COLO668 (cell line): ENCODE measurements around the gene KHDC1L.
A peak's percentile ranks its signal among the peaks of the same experiment; 100 is the strongest.
"Not testable (repeated sequence)": the region's sequence is repeated elsewhere in the genome, so short reads cannot be mapped to it uniquely, and the experiment has no call there.

Source experiments
- DNase-seq: peaks from one replicate; lab custom pipeline; 2025; ENCODE audit not compliant: unreplicated experiment; lab: John Stamatoyannopoulos, UW

The KHDC1L gene

DNA sequence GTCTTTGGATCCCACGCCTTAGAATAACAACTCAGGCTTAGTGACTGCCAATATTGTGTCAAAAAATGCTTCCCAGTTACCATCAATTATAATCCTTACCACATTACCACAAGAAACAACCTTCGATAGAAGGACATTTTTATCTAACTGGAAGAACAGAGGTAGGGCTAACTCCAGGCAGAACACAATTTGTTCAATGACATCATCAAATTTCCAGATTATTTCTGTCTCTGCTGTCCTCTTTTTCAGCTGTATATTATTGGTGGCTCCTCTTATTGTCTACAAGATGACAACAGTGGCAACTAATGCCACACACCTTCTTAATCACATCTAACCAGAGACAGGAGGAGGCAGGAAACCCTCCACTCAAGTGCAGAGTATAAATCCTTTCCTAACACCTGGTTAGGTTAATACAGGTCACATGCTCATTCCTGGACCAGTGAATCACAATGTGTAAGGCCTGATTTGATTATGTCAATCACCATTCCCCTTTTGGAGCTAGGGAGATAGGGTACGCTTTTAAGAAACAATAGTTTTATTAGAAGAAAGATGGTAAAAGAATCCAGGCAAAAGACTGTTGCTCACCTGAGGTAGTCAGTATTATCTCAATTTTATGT is 18.0 kb downstream of the KHDC1L start:
- no peak for DNase-seq

DNA sequence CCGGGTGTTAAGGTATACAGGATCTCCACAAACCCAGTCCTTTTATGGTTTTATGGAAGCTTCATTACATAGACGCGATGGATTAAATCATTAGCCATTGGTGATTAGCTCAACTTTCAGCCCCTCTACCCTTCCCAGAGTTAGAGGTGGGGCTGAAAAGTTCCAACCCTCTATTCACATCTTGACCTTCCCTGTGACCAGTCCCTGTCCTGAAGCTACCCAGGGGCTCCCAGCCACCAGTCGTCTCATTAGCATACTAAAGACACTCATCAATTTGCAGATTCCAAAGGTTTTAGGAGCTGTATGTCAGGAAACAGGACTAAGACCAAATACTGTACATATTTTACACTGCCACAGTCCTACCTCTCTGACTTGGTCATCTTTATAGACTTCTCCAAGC is 21.0 kb downstream of the KHDC1L start:
- DNase-seq = no peak

DNA sequence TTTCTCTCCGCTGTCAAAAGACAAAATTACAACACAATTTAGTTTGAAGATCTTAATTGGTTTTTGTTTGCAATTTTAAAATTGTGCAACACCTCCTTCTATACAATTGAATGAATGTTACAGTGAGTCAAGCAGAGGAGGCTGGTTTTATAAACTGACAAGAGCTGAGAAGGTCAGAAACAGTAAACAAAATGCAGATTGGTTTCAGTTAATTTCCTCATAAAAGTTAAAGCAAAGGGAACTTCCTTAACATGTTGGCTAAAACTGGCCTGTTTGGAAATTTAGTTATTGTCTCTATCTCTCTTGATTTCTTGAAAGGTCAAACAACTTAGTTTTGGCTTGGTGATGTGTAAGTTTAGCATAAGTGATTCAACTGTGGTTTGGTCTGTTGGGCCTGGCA is 22.2 kb downstream of the KHDC1L start:
- no peak for DNase-seq

DNA sequence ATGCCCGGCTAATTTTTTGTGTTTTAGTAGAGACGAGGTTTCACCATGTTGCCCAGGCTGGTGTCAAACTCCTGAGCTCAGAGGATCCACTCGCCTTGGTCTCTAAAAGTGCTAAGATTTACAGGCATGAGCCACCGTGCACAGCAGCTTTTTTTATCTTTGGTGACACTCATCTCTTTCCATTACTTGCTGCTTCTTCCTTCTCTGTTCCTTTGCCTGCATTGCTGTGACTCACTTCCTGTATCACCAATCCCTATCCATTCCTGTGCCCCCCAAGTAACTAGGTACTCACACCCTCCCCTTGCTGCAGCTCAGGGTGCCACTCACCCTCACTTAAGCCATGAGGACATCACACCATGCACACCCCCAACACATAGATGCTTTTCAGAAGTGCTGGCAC is 24.6 kb downstream of the KHDC1L start:
- DNase-seq = no peak

DNA sequence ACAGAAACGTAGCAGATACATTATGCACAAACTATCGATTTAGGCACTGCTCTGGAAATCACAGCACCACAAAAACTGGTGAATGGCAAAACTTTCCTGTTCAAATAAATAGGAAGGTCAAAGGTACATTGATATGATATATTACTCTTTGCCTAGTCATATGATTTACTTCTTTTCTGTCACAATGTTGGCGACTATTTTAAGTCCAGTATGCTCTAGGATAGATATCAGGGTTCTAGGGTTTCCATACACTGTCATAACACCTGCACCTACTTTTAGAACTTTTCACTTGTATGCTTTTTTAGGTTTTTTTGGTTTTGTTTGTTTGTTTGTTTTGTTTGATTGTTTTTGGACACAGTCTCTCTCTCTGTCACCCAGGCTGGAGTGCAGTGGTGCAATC is 25.0 kb downstream of the KHDC1L start:
- no peak for DNase-seq

DNA sequence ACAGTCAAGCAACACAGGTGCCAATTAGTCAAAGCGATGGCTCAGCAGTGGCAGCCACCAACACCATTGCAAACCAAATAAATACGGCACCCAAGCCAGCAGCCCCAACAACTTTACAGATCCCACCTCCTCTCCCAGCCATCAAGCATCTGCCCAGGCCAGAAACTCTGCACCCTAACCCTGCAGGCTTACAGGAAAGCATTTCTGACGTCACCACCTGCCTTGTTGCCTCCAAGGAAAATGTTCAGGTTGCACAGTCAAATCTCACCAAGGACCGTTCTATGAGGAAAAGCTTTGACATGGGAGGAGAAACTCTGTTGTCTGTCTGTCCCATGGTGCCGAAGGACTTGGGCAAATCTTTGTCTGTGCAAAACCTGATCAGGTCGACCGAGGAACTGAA is 30.6 kb downstream of the KHDC1L start:
- DNase-seq = no peak

DNA sequence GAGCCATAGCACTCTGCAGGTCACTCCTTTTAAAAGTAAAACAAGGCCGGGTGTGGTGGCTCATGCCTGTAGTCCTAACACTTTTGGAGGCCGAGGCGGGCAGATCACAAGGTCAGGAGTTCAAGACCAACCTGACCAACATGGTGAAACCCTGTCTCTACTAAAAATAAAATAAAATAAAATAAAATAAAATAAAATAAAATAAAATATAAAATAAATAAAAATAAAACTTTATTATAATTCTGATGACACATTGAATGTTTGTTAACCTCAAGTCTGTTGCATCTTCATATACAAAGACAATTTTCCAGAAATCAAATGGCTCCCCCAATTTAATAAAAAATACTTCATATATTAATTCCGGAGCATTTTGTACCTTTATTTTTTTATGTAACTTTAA is 32.0 kb downstream of the KHDC1L start:
- DNase-seq = not testable (repeated sequence)

DNA sequence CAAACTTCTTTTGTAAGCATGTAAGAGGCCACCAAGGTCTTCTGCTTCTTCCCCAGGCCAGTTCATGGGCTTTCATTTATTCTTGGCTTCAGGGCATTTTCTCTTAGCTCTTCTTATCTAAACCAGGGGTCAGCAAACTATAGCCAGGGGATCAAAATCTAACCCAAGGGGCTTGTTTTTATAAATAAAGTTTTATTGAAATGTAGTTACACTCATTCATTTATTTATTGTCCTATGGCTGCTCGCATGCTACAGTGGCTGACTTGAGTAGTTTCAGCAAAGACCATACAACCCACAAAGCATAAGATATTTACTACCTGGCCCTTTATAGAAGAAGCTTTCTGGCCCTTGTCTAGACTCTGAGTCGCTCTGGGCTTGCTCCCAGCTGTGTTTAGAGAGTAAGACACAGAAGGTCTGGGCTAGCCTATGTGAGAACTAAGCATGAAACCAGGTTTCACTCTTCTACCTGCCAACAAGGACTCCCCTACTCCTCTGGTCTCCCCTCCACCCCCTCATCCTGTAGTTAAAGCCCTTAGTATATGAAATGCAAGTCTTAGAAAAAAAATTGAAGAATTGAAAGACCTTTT is 43.2 kb downstream of the KHDC1L start:
- no peak for DNase-seq

DNA sequence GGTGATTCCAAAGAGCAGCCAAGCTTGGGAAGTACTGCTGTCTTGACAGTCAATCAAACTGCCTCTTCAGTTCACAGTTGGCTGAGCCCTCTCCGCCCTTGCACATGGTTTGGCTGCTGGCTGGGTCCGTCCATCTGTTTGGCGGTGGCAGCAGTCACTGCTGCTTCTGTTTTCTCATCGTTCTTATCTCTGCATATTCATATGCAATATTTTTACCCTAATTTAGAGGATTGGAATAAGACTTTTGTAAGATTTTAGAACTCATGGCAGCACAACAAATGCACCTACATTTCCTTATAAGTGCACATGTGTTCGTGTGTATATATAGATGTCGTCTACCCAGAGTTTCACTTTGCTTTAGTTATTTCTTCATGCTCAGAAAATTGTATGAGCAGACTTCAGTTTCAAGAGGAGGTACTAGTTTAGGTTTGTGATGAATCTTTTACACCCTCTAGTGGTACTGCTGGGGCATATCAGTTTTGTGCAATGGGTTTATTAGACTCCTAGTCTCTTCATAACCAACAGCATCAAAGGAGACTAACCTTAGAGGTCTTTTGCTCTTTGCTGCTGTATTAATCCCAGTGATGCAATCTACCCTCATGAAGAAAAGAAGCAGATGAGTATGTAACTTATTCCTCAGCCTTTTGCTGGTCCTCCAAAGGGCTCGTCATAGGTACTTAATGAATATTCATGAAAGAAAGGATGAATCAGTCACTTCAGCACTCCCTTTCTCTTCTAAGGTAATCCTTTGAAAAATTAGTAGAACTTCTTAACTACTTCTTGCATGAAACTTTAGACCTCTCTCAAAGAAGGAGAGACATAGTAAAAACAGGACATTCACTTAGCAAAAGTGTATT is 44.3 kb downstream of the KHDC1L start:
- peak; percentile 1 for DNase-seq

DNA sequence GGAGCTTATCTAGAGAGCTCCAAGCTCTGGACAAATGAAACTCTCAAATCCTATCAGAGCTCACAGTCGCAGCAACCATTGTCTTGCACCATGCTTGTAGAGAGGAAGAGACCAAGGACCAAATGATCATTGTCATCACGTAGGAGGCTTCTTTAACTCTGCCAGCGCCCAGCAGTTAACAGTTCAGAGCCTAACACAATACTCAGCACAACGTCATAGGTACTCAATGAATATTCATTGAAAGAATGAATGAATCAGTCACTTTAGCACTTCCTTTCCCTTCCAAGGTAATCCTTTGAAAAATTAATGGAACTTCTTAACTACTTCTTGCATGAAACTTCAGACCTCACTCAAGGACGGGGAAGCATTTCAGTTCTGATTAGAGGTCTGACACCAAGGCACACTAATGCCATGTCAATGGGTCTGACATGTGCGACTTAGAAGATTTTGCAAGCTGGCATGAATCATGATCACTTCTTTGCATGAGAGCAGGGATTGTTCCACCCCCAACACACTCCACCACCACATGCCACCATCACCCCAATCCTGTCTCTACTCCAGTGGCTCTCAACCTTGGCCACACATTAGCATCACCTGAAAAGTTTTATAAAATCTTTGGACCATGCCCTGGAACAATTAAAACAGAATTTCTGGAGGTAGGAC is 45.1 kb downstream of the KHDC1L start:
- DNase-seq = no peak

DNA sequence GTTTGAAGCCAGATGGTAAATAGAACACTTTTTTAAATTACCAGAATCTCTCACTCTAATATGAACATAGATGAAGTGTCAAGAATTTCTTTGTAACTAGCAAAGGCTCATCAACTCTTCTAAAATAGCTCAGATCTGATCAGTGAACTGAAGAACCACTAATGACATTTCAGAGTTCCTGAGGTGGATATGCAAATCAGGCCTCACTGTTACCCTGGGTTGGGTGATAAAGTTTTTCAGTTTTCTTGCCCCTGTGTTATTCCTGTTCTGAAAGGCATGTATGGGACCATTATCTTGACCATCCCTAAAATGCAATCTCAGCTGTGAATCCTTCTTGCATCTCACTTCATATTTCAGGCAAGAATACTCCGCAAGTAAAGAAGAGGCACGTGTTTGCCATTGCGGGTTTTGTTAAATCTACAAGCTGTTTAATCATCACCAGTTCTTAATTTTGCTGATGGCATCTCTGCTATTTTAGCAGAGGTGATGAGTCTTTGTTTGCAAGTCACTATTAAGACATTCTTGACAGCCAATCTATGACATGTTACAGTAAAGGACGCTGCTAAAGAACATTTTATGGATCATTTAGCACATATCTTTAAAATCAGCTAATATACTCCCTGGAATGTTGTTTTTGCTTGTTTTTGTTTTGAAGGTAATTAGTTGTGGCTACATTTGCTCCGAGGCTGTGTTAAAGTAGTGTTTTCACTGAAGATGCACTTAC is 47.9 kb downstream of the KHDC1L start:
- DNase-seq = no peak

DNA sequence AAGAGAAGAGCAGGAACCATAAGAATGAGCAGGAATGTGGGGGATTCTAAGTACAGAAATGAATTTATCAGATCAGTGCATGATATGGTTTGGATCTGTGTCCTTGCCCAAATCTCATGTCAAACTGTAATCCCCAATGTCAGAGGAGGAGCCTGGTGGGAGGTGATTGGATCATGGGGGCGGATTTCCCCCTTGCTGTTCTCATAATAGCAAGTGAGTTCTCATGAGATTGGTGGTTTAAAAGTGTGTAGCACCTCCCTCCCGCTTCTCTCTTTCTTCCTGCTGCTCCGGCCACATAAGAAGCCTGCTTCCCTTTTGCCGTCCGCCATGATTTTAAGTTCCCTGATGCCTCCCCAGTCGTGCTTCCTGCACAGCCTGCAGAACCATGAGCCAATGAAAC is 49.2 kb downstream of the KHDC1L start:
- no peak for DNase-seq

DNA sequence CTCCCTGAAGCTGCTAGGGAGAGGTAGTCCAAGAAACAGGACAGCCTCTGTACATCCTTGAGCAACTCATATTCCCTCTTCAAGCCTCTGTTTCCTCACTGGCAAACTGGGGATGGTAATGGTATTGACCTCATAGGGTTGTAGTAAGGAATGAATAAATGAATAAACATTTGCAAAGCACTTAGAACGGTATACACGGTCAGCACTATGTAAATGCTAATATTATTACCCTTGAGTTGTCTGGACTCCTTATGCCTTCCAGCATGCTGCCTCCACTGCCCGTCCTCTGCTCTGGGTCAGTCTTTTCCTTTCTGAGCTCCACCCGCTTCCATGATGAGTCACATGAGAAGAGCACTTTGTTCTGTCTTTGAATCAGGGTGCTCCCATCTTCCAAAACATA is 50.6 kb downstream of the KHDC1L start:
- DNase-seq = no peak
